GM12873 (cell line): ENCODE measurements around the gene TEKTIP1.

Experiments used
- TF ChIP-seq, protein P1 (sequence below): IDR thresholded peaks from 2 replicates; pipeline ENCODE4 v1.5.1; 2012; ENCODE audit warnings: low read depth, mild to moderate bottlenecking, moderate library complexity, low read length, control low read depth; ENCODE audit not compliant: insufficient read depth; ENCODE audit errors: missing control alignments

The TEKTIP1 gene

DNA sequence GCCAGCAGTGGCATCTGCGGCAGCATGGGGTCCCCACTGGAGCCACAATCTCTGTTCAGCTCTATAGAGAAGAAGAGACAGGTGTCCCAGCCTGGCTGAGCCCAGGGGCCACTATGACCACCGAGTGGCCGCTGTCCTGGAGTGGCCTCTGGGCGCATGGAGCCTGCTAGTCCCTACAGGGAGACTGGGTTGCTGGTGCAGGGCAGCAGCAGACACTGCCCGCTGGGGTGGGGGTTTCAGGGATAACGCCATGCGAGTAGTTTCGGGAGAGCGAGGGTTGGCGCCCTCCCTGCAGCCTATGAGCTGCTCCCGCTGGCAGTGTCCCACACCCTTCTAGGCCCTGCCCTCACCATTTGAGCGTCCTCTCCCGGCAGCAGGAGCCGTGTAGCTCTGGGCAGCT, 10.9 kb upstream of the TEKTIP1 start:
- TF ChIP-seq, protein P1, sequence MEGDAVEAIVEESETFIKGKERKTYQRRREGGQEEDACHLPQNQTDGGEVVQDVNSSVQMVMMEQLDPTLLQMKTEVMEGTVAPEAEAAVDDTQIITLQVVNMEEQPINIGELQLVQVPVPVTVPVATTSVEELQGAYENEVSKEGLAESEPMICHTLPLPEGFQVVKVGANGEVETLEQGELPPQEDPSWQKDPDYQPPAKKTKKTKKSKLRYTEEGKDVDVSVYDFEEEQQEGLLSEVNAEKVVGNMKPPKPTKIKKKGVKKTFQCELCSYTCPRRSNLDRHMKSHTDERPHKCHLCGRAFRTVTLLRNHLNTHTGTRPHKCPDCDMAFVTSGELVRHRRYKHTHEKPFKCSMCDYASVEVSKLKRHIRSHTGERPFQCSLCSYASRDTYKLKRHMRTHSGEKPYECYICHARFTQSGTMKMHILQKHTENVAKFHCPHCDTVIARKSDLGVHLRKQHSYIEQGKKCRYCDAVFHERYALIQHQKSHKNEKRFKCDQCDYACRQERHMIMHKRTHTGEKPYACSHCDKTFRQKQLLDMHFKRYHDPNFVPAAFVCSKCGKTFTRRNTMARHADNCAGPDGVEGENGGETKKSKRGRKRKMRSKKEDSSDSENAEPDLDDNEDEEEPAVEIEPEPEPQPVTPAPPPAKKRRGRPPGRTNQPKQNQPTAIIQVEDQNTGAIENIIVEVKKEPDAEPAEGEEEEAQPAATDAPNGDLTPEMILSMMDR, result no peak

DNA sequence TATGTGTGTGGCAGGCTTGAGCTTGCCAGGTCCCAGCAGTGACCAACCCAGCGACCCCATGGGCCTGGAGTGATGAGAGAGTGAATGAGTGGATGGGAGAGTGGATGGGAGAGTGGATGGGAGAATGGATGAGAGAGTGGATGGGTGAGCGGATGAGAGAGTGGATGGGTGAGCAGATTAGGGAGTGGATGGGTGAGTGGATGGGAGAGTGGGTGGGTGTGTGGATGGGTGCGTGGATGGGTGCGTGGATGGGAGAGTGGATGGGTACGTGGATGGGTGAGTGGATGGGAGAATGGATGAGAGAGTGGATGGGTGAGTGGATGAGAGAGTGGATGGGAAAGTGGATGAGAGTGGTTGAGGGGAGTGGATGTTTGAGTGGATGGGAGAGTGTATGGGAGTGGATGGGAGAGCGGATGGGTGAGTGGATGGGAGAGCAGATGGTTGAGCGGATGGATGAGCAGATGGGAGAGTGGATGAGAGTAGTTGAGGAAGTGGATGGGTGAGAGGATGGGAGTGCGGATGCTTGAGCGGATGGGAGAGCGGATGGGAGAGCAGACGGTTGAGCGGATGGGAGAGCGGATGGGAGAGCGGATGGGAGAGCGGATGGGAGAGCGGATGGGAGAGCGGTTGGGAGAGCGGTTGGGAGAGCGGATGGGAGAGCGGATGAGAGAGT, 10.3 kb upstream of the TEKTIP1 start:
- TF ChIP-seq, protein P1, result no peak

DNA sequence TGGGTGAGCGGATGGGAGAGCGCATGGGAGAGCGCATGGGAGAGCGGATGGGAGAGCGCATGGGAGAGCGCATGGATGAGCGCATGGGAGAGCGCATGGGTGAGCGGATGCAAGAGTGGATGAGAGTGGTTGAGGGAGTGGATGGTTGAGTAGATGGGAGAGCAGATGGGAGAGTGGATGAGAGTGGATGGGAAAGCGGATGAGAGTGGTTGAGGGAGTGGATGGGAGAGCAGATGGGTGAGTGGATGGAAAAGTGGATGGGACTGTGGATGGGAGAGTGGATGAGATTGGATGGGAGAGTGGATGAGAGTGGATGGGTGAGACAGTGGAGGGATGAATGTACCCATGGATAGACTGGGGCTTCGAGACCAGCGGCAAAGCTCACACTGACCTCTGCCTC, 8.6 kb upstream of the TEKTIP1 start:
- TF ChIP-seq, protein P1, result no peak

DNA sequence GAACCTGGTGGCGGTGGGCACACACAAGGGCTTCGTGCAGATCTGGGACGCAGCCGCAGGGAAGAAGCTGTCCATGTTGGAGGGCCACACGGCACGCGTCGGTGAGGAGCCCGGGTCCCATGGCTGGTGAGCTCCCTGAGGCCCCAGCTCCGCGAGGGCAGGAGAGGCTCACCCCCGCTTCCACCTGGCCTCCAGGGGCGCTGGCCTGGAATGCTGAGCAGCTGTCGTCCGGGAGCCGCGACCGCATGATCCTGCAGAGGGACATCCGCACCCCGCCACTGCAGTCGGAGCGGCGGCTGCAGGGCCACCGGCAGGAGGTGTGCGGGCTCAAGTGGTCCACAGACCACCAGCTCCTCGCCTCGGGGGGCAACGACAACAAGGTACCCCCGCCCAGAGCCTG, 7.3 kb upstream of the TEKTIP1 start:
- TF ChIP-seq, protein P1, result no peak

DNA sequence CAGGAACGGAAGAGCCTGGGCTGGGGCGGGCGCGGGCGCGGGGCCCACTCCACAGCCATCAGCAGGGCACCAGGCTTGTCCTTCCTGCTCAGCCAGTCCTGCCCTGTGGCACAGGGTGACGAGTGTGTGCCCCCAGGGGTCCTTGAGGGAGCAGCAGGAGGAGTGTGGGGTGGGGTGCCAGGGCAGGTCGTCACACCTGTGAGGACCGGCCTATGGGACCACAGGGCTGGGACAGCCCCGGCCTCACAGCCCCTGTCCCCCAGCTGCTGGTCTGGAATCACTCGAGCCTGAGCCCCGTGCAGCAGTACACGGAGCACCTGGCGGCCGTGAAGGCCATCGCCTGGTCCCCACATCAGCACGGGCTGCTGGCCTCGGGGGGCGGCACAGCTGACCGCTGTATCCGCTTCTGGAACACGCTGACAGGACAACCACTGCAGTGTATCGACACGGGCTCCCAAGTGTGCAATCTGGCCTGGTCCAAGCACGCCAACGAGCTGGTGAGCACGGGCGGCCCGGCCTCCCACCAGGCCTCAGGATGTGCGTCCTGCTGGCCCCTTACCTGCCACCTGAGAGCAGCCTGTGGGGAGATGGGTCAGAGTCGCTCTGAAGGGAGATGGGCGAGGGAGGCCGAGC, 6.7 kb upstream of the TEKTIP1 start:
- TF ChIP-seq, protein P1, result no peak

DNA sequence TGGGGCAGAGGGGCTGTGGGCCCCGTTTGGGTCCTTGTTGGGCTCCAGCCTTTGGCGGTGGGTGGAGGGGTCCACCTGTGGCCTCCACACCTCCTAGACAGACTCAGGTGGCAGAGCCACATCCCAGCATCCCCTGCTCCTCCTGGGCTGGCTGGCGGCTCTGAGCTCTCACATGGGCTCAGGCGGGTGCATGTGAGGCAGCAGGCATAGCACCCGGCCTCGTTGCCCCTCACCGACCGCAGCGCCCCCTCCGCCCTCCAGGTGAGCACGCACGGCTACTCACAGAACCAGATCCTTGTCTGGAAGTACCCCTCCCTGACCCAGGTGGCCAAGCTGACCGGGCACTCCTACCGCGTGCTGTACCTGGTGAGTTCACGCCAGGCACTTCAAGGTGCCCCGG, 5.9 kb upstream of the TEKTIP1 start:
- TF ChIP-seq, protein P1, result no peak

DNA sequence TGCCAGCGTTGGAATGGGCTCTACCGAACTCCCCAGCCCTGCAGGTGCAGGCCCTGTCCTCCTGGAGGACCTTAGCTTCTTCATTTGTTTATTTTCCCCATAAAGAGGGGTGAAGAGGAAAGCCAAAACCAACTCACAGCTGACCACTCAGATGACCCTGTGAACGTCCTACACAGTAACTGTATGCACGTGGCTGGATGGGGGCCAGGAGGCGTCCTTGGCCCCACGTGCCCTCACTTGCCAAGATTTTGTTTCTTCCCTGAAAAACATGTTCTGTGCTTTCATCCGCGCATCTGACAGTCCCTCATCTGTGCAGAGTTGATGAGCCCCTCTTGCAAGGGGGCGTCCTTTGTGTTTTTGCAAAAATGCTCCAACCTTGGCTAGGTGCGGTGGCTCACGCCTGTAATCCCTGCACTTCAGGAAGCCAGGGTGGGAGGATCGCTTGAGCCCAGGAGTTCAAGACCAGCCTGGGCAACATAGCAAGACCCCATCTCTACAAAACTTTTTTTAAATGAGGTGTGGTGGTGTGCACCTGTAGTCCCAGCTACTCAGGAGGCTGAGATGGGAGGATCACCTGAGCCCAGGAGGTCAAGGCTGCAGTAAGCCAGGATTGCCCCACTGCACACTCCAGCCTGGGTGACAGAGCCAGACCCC, 5.3 kb upstream of the TEKTIP1 start:
- TF ChIP-seq, protein P1, result no peak
